HCT116 (cell line): ENCODE measurements around the gene TFB2M.

ENCODE experiments used
- CBX3 ChIP-seq: IDR thresholded peaks from 2 replicates; pipeline ENCODE4 v1.6.1; 2012; ENCODE audit warnings: low read depth
- EGR1 ChIP-seq: IDR thresholded peaks from 2 replicates; pipeline ENCODE4 v1.6.1; 2012; ENCODE audit warnings: low read depth
- EZH2 ChIP-seq: fragments of 200-600 bp; sonication (generic); IDR thresholded peaks from 2 replicates; pipeline ENCODE4 v1.6.1; 2017; ENCODE audit warnings: antibody characterized with exemption, mixed run types
- POLR2A ChIP-seq: IDR thresholded peaks from 2 replicates; pipeline ENCODE4 v1.7.0; 2011; ENCODE audit warnings: borderline replicate concordance; ENCODE audit not compliant: insufficient read depth, insufficient read length; ENCODE audit errors: extremely low read depth
- ZFX ChIP-seq: fragments of 450-650 bp; IDR thresholded peaks from 2 replicates; pipeline ENCODE4 v1.6.1; 2017
- TF ChIP-seq, protein P1 (sequence below), 3 experiments: fragments of 200-600 bp in 1 of 3; sonication (generic) in 1 of 3; IDR thresholded peaks in 2 of 3; conservative IDR thresholded peaks in 1 of 3; 2 replicates each; pipeline ENCODE4 v1.5.1; 2012 to 2017; ENCODE audit warnings: low read depth in 2 of 3, low read length in 2 of 3, antibody characterized with exemption in 1 of 3, borderline replicate concordance in 1 of 3, control low read depth in 1 of 3, mild to moderate bottlenecking in 1 of 3, mixed read lengths in 1 of 3, mixed run types in 1 of 3, moderate library complexity in 1 of 3; ENCODE audit not compliant: insufficient read depth in 1 of 3
- TF ChIP-seq, protein P2 (sequence below): IDR thresholded peaks from 2 replicates; pipeline ENCODE4 v1.6.1; 2012
- TF ChIP-seq, protein P3 (sequence below): IDR thresholded peaks from 2 replicates; pipeline ENCODE4 v1.6.1; 2012

DNA sequence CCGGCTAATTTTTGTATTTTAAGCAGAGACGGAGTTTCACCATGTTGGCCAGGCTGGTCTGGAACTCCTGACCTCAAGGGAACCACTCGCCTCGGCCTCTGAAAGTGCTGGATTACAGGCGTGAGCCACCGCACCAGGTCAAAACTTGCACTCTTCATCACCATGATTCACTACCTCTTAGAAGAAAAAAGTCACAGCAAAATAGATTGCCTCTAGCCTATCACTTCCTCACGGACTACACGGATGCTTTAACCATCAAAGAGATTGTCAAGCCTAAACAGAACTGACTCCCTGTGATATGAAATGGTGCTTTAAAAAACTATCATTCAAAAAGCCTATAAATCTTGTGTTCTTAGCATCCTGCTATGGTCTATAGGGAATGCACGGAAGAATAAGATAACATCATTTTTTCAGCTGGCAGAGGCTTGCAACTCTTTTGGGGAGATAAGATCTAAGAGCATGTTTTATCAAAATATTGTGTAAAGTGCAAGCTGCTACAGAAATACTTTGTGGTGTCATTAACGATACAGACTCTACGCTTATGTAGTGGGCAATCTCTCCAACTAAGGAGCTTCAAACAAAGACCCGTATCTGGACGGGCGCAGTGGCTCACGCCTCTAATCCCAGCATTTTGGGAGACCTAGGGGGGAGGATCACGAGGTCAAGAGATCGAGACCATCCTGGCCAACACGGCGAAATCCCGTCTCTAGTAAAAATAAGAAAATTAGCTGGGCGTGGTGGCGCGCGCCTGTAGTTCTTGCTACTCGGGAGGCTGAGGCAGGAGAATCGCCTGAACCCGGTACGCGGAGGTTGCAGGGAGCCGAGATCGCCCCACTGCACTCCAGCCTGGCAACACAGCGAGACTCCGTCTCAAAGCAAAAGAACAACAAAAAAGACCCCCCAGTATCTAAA, 966 bp downstream of the TFB2M start:
- TF ChIP-seq POLR2A (no peak), EGR1 (no peak), EZH2 (no peak), ZFX (no peak), CBX3 (no peak)
- TF ChIP-seq, protein P1, sequence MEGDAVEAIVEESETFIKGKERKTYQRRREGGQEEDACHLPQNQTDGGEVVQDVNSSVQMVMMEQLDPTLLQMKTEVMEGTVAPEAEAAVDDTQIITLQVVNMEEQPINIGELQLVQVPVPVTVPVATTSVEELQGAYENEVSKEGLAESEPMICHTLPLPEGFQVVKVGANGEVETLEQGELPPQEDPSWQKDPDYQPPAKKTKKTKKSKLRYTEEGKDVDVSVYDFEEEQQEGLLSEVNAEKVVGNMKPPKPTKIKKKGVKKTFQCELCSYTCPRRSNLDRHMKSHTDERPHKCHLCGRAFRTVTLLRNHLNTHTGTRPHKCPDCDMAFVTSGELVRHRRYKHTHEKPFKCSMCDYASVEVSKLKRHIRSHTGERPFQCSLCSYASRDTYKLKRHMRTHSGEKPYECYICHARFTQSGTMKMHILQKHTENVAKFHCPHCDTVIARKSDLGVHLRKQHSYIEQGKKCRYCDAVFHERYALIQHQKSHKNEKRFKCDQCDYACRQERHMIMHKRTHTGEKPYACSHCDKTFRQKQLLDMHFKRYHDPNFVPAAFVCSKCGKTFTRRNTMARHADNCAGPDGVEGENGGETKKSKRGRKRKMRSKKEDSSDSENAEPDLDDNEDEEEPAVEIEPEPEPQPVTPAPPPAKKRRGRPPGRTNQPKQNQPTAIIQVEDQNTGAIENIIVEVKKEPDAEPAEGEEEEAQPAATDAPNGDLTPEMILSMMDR (IDR thresholded peaks at IDR 0.05 in 2 of 3, conservative IDR thresholded peaks at IDR 0.05 in 1 of 3; ENCODE audit: borderline replicate concordance in 1 of 3, insufficient read depth in 1 of 3, low read depth in 2 of 3, low read length in 2 of 3) = no peak
- TF ChIP-seq, protein P2, sequence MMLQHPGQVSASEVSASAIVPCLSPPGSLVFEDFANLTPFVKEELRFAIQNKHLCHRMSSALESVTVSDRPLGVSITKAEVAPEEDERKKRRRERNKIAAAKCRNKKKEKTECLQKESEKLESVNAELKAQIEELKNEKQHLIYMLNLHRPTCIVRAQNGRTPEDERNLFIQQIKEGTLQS = no peak
- TF ChIP-seq, protein P3, sequence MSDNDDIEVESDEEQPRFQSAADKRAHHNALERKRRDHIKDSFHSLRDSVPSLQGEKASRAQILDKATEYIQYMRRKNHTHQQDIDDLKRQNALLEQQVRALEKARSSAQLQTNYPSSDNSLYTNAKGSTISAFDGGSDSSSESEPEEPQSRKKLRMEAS = no peak
